Breast epithelium (tissue), 3 donors: ENCODE results near the gene FRS2.

Source experiments
- POLR2A ChIP-seq: fragments of 450-650 bp; IDR thresholded peaks from one replicate; pipeline ENCODE4 v1.6.1; 2016; ENCODE audit warnings: antibody characterized with exemption, mild to moderate bottlenecking, moderate library complexity
- TF ChIP-seq, protein P1 (sequence below), 3 donors: fragments of 450-650 bp; IDR thresholded peaks; one replicate each; pipeline ENCODE4 v1.5.1; 2016 to 2017; ENCODE audit warnings: antibody characterized with exemption in 3 of 3, mild to moderate bottlenecking in 3 of 3, moderate library complexity in 3 of 3

DNA sequence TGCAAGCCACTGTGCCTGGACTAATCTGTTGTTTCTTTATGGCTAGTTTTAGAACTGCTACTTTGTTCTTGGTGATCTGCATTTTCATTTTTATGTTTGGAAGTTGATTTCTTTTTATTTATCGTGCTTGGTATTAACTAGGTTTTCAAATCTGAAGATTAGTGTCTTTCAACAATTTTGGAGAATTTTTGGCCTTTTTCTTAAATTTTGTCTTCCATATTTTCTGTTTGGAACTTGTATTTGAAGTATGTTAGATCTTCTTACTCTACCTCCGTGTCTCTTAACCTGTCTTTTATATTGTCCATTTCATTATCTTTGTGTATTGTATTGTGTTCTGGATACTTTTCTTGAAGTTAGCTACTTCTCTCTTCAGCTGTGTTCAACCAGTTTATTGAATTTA is 9.5 kb downstream of the FRS2 start:
- no peak for TF ChIP-seq POLR2A
- TF ChIP-seq, protein P1, sequence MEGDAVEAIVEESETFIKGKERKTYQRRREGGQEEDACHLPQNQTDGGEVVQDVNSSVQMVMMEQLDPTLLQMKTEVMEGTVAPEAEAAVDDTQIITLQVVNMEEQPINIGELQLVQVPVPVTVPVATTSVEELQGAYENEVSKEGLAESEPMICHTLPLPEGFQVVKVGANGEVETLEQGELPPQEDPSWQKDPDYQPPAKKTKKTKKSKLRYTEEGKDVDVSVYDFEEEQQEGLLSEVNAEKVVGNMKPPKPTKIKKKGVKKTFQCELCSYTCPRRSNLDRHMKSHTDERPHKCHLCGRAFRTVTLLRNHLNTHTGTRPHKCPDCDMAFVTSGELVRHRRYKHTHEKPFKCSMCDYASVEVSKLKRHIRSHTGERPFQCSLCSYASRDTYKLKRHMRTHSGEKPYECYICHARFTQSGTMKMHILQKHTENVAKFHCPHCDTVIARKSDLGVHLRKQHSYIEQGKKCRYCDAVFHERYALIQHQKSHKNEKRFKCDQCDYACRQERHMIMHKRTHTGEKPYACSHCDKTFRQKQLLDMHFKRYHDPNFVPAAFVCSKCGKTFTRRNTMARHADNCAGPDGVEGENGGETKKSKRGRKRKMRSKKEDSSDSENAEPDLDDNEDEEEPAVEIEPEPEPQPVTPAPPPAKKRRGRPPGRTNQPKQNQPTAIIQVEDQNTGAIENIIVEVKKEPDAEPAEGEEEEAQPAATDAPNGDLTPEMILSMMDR (IDR thresholded peaks at IDR 0.05): no peak
